Liver (tissue), 9 donors: Measurements from ENCODE around the gene BMX. TPM values are rescaled to one million over a fixed set of nuclear protein-coding genes. Genes with fewer than 3 reads are reported as not detected.

ENCODE experiments used
- DNase-seq: peaks from one replicate; pipeline ENCODE4 v3.0.0-alpha.2; 2017; ENCODE audit warnings: low spot score
- H3K27ac ChIP-seq, 2 donors: one replicate each; pipeline ENCODE4 v1.7.0; 2013; ENCODE audit warnings: inconsistent platforms in 2 of 2, low read length in 2 of 2, control low read depth in 1 of 2, low read depth in 1 of 2, mild to moderate bottlenecking in 1 of 2
- H3K27me3 ChIP-seq, 4 donors: one replicate each; pipeline versions ENCODE4 v1.6.1 to v1.7.0; 2013; ENCODE audit warnings: low read length in 3 of 4, inconsistent platforms in 1 of 4, mild to moderate bottlenecking in 1 of 4, moderate library complexity in 1 of 4; ENCODE audit not compliant: control insufficient read depth in 4 of 4, insufficient read depth in 4 of 4
- H3K36me3 ChIP-seq, 4 donors: one replicate each; pipeline versions ENCODE4 v1.6.1 to v1.7.0; 2013; ENCODE audit warnings: low read length in 3 of 4, mild to moderate bottlenecking in 3 of 4, low read depth in 1 of 4, moderate library complexity in 1 of 4; ENCODE audit not compliant: control insufficient read depth in 4 of 4, insufficient read depth in 3 of 4
- H3K4me1 ChIP-seq, 4 donors: one replicate each; pipeline versions ENCODE4 v1.6.1 to v1.7.0; 2013; ENCODE audit warnings: low read length in 3 of 4, mild to moderate bottlenecking in 3 of 4, moderate library complexity in 1 of 4; ENCODE audit not compliant: control insufficient read depth in 4 of 4, insufficient read depth in 4 of 4
- H3K4me3 ChIP-seq, 3 donors: one replicate each; pipeline versions ENCODE4 v1.6.1 to v1.7.0; 2013; ENCODE audit warnings: low read length in 3 of 3, control low read depth in 1 of 3, low read depth in 1 of 3, mild to moderate bottlenecking in 1 of 3
- H3K9ac ChIP-seq, 2 donors: one replicate each; pipeline ENCODE4 v1.7.0; 2013; ENCODE audit warnings: low read length in 2 of 2, mild to moderate bottlenecking in 2 of 2, moderate library complexity in 2 of 2, control low read depth in 1 of 2, low read depth in 1 of 2
- H3K9me3 ChIP-seq, 4 donors: one replicate each; pipeline versions ENCODE4 v1.6.1 to v1.7.0; 2013; ENCODE audit warnings: low read length in 3 of 4; ENCODE audit not compliant: control insufficient read depth in 4 of 4
- EGR1 ChIP-seq, 2 donors: IDR thresholded peaks; 2 replicates each; pipeline ENCODE4 v1.6.1; 2016 to 2018; ENCODE audit warnings: antibody characterized with exemption in 2 of 2, low read depth in 2 of 2
- FOXA1 ChIP-seq: IDR thresholded peaks from 2 replicates; pipeline ENCODE4 v1.6.1; 2016; ENCODE audit warnings: antibody characterized with exemption
- FOXA2 ChIP-seq: IDR thresholded peaks from 2 replicates; pipeline ENCODE4 v1.6.1; 2016; ENCODE audit warnings: antibody characterized with exemption
- GABPA ChIP-seq, 2 donors: IDR thresholded peaks in 1 of 2; conservative IDR thresholded peaks in 1 of 2; 2 replicates each; pipeline ENCODE4 v1.6.1; 2016; ENCODE audit warnings: antibody characterized with exemption in 2 of 2, mild to moderate bottlenecking in 1 of 2, moderate library complexity in 1 of 2
- HNF4A ChIP-seq, 2 donors: conservative IDR thresholded peaks; 2 replicates each; pipeline ENCODE4 v1.6.1; 2016; ENCODE audit warnings: antibody characterized with exemption in 2 of 2, mild to moderate bottlenecking in 2 of 2
- HNF4G ChIP-seq: IDR thresholded peaks from 2 replicates; pipeline ENCODE4 v1.6.1; 2016; ENCODE audit warnings: antibody characterized with exemption
- JUND ChIP-seq, 2 donors: IDR thresholded peaks; 2 replicates each; pipeline ENCODE4 v1.6.1; 2016; ENCODE audit warnings: antibody characterized with exemption in 2 of 2
- MAX ChIP-seq: IDR thresholded peaks from 2 replicates; pipeline ENCODE4 v1.6.1; 2016; ENCODE audit warnings: antibody characterized with exemption
- NR2F2 ChIP-seq: IDR thresholded peaks from 2 replicates; pipeline ENCODE4 v1.6.1; 2016; ENCODE audit warnings: antibody characterized with exemption
- RAD21 ChIP-seq, 2 donors: IDR thresholded peaks; 2 replicates each; pipeline ENCODE4 v1.6.1; 2016; ENCODE audit warnings: antibody characterized with exemption in 2 of 2, mild to moderate bottlenecking in 2 of 2
- REST ChIP-seq: IDR thresholded peaks from 2 replicates; pipeline ENCODE4 v1.6.1; 2016; ENCODE audit warnings: antibody characterized with exemption, mild to moderate bottlenecking
- RXRA ChIP-seq, 2 donors: IDR thresholded peaks; 2 replicates each; pipeline ENCODE4 v1.6.1; 2017 to 2018; ENCODE audit warnings: antibody characterized with exemption in 2 of 2, mild to moderate bottlenecking in 1 of 2
- SP1 ChIP-seq: IDR thresholded peaks from 2 replicates; pipeline ENCODE4 v1.6.1; 2018; ENCODE audit warnings: antibody characterized with exemption, mild to moderate bottlenecking
- TAF1 ChIP-seq: conservative IDR thresholded peaks from 2 replicates; pipeline ENCODE4 v1.6.1; 2016; ENCODE audit warnings: antibody characterized with exemption, mild to moderate bottlenecking
- YY1 ChIP-seq: IDR thresholded peaks from 2 replicates; pipeline ENCODE4 v1.6.1; 2016; ENCODE audit warnings: antibody characterized with exemption, mild to moderate bottlenecking
- ZBTB33 ChIP-seq: IDR thresholded peaks from 2 replicates; pipeline ENCODE4 v1.6.1; 2016; ENCODE audit warnings: antibody characterized with exemption
- polyA plus RNA-seq, 2 donors: library from polyadenylated mRNA; stranded (reverse) in 1 of 2; unstranded in 1 of 2; fragments of 200-250 nt in 1 of 2; fragments of >200 nt in 1 of 2; fragmentation: Nextera tagmentation in 1 of 2; extraction: Ambion mirVana in 1 of 2; gene quantifications; one replicate each; pipeline versions ENCODE4 v1.2.1 to v1.2.3, GENCODE V29; 2013 to 2015
- total RNA-seq, 2 donors: library from RNA; depleted of rRNA; stranded (reverse); fragments of >200 nt; gene quantifications; one replicate each; pipeline ENCODE4 v1.2.3, GENCODE V29; 2014
- donor health status: healthy.
- donor health status: healthy.
- donor health status: healthy.
- donor health status: healthy.
- donor health status: healthy.

The BMX gene
- total and polyA plus RNA-seq, 4 donors, result 0.23 to 0.67 (median 0.33) TPM

GRCh38 chrX:15525664-15526416 is 25.2 kb downstream of the BMX start (continued):
- TF ChIP-seq TAF1 (no peak), NR2F2 (no peak), MAX (no peak)

DNA sequence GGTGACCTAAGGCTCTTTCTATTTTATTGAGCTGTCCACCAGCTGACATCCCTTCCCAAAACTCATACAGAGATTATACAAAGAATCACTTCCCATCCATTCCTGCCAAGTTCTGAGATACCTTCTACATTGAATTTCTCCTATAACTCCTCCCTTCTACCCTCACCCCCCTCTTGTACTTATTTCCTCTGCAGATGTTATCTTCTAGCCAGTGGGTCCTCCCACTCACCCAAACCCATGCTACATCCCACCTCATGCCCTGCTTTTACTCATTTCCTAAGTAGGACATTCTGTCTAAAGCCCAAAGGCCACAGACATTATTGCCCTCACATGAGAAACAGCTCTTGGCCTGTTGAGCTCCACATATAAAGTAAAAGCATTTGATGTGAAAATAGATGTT is 28.6 kb downstream of the BMX start:
- TF ChIP-seq YY1 (no peak), JUND (IDR thresholded peaks at IDR 0.05) (no peak), HNF4A (conservative IDR thresholded peaks at IDR 0.05) (no peak), RAD21 (IDR thresholded peaks at IDR 0.05) (no peak), TAF1 (no peak), GABPA (IDR thresholded peaks at IDR 0.05 in 1 of 2, conservative IDR thresholded peaks at IDR 0.05 in 1 of 2) (no peak), HNF4G (no peak), NR2F2 (no peak), SP1 (no peak), REST (no peak), EGR1 (IDR thresholded peaks at IDR 0.05; ENCODE audit: low read depth in 2 of 2) (no peak), MAX (no peak), FOXA1 (no peak), RXRA (IDR thresholded peaks at IDR 0.05) (no peak), ZBTB33 (no peak), FOXA2 (no peak)
- H3K36me3 ChIP-seq, result no peaks in the 10 kb centered on the region
- H3K9me3 ChIP-seq, result no peaks in the 10 kb centered on the region
- no peak overlapping the region for H3K27ac ChIP-seq
- H3K4me3 ChIP-seq, result no peak overlapping the region
- H3K27me3 ChIP-seq, result peaks cover 0 to 4% (median 0%) of the 10 kb centered on the region in 4 donors
- H3K9ac ChIP-seq, result no peak overlapping the region
- H3K4me1 ChIP-seq, result no peaks in the 10 kb centered on the region
- DNase-seq, result no peak
